K562 (cell line): Measurements from ENCODE around the gene IGFBP7. TPM values are rescaled to one million over a fixed set of nuclear protein-coding genes. Genes with fewer than 3 reads are reported as not detected.

Experiments
- ATAC-seq: fragments of 200-7000 bp; cut with Tn5 transposase; 3 replicates; pipeline ENCODE4 v1.9.1; 2020; ENCODE audit warnings: moderate library complexity
- BruUV-seq: library from RNA; stranded (reverse); fragments of 400-500 nt; replicated peaks from 2 replicates; lab custom pipeline; 2021; lab: Mats Ljungman, UMichigan
- CTCF ChIA-PET: fragments of 300-600 bp; formaldehyde crosslinking; extraction: SDS; loops from one replicate; lab custom pipeline; 2021; ENCODE audit warnings: low intra/inter-chr PET ratio; lab: Yijun Ruan, JAX
- POLR2A ChIA-PET: fragments of 300-600, 350-650 bp; sonication (Branson Sonifier 250); formaldehyde crosslinking; extraction: SDS; loops from one replicate; lab custom pipeline; 2021; ENCODE audit warnings: antibody characterized with exemption, inconsistent platforms; lab: Yijun Ruan, JAX
- DNase-seq, 4 experiments: peaks; one replicate each; pipeline versions ENCODE4 v3.0.0 to v3.0.0-alpha.2; 2011 to 2018; ENCODE audit warnings: low spot score in 3 of 4, mixed read lengths in 3 of 4; ENCODE audit errors: extremely low read depth in 1 of 4
- FAIRE-seq: peaks from 2 replicates; lab custom pipeline; 2011; peaks lifted over from hg19 to GRCh38; lab: Jason Lieb, UNC
- H2AFZ ChIP-seq: 2 replicates; pipeline ENCODE4 v1.6.0; 2011; ENCODE audit warnings: low read depth, low read length, control low read depth, inconsistent platforms
- H3K27ac ChIP-seq: fragments of 200-600 bp; 3 replicates; pipeline ENCODE4 v1.8.0; 2011; ENCODE audit warnings: low read depth, mild to moderate bottlenecking, control low read depth, inconsistent platforms, low read length, moderate library complexity, mixed read lengths; ENCODE audit errors: extremely low read depth
- H3K27me3 ChIP-seq, 2 experiments: fragments of 300-600 bp in 1 of 2; 2 replicates in 1 of 2; 3 replicates in 1 of 2; pipeline versions ENCODE4 v1.6.0 to v1.8.0; 2011; ENCODE audit warnings: inconsistent platforms in 2 of 2, low read length in 2 of 2, mild to moderate bottlenecking in 1 of 2, mixed read lengths in 1 of 2, moderate library complexity in 1 of 2; ENCODE audit not compliant: control insufficient read depth in 2 of 2, insufficient read depth in 2 of 2
- H3K36me3 ChIP-seq: fragments of 300-600 bp; 3 replicates; pipeline ENCODE4 v1.8.0; 2011; ENCODE audit warnings: mild to moderate bottlenecking, low read length, inconsistent platforms; ENCODE audit not compliant: control insufficient read depth, insufficient read depth
- H3K4me1 ChIP-seq, 2 experiments: fragments of 200-600 bp in 1 of 2; replicated peaks in 1 of 2; 2 replicates in 1 of 2; 3 replicates in 1 of 2; pipeline versions ENCODE4 v1.5.1 to v1.8.0; 2011; ENCODE audit warnings: inconsistent platforms in 2 of 2, low read length in 2 of 2, mild to moderate bottlenecking in 1 of 2, mixed read lengths in 1 of 2, moderate library complexity in 1 of 2; ENCODE audit not compliant: control insufficient read depth in 2 of 2, insufficient read depth in 2 of 2
- H3K4me2 ChIP-seq: 2 replicates; pipeline ENCODE4 v1.6.1; 2011; ENCODE audit warnings: low read length, control low read depth, inconsistent platforms, mixed read lengths; ENCODE audit not compliant: insufficient read depth
- H3K4me3 ChIP-seq: fragments of 200-600 bp; sonication (generic), shearing (Covaris generic); 2 replicates; pipeline ENCODE4 v1.5.1; 2016; ENCODE audit warnings: control low read depth, inconsistent platforms
- H3K79me2 ChIP-seq: fragments of 200-600 bp; 3 replicates; pipeline ENCODE4 v1.8.0; 2011; ENCODE audit warnings: low read length, inconsistent platforms; ENCODE audit not compliant: control insufficient read depth, insufficient read depth
- H3K9ac ChIP-seq, 2 experiments: 2 replicates each; pipeline versions ENCODE4 v1.6.0 to v1.6.1; 2011; ENCODE audit warnings: low read depth in 2 of 2, low read length in 2 of 2, control low read depth in 1 of 2, inconsistent platforms in 1 of 2, mild to moderate bottlenecking in 1 of 2, mixed read lengths in 1 of 2; ENCODE audit not compliant: insufficient read depth in 1 of 2
- H3K9me1 ChIP-seq: one replicate; pipeline ENCODE4 v1.6.0; 2011; ENCODE audit warnings: inconsistent platforms, mild to moderate bottlenecking, low read length, moderate library complexity; ENCODE audit not compliant: control insufficient read depth, insufficient read depth
- H3K9me3 ChIP-seq: replicated peaks from 2 replicates; pipeline ENCODE4 v1.5.1; 2011; ENCODE audit warnings: low read depth, low read length, inconsistent platforms; ENCODE audit not compliant: control insufficient read depth, insufficient read depth
- H4K20me1 ChIP-seq: replicated peaks from 2 replicates; pipeline ENCODE4 v1.6.1; 2011; ENCODE audit warnings: low read length, inconsistent platforms, mixed read lengths; ENCODE audit not compliant: control insufficient read depth, insufficient read depth
- BCLAF1 ChIP-seq, 2 experiments: fragments of 450-650 bp in 1 of 2; IDR thresholded peaks; 2 replicates each; pipeline ENCODE4 v1.6.1; 2011 to 2017; ENCODE audit warnings: low read depth in 2 of 2, antibody characterized with exemption in 1 of 2, borderline replicate concordance in 1 of 2, low read length in 1 of 2, mild to moderate bottlenecking in 1 of 2, mixed read lengths in 1 of 2; ENCODE audit not compliant: control insufficient read depth in 1 of 2
- ELK1 ChIP-seq: sonication (generic); formaldehyde crosslinking; IDR thresholded peaks from 2 replicates; pipeline ENCODE4 v1.8.1; 2022; ENCODE audit warnings: missing genetic modification reagents
- FOXJ2 ChIP-seq: fragments of 200-800 bp; sonication (Bioruptor generic); IDR thresholded peaks from 2 replicates; pipeline ENCODE4 v1.6.1; 2016; ENCODE audit warnings: missing genetic modification characterization, missing compliant biosample characterization
- GATAD2B ChIP-seq: fragments of 450-650 bp; IDR thresholded peaks from 2 replicates; pipeline ENCODE4 v1.6.1; 2017; ENCODE audit warnings: mild to moderate bottlenecking, borderline replicate concordance
- HNRNPUL1 ChIP-seq: fragments of 200-400 bp; formaldehyde crosslinking; IDR thresholded peaks from 2 replicates; pipeline ENCODE4 v1.6.1; 2017; ENCODE audit warnings: low read length
- L3MBTL2 ChIP-seq: fragments of 450-650 bp; IDR thresholded peaks from 2 replicates; pipeline ENCODE4 v1.6.1; 2016; ENCODE audit warnings: mild to moderate bottlenecking, moderate library complexity
- MEF2D ChIP-seq: conservative IDR thresholded peaks from 2 replicates; pipeline ENCODE4 v1.6.1; 2016; ENCODE audit warnings: low read depth, missing genetic modification characterization, missing compliant biosample characterization
- NFE2 ChIP-seq: IDR thresholded peaks from 2 replicates; pipeline ENCODE4 v1.6.1; 2014; ENCODE audit warnings: antibody characterized with exemption, low read depth
- POLR3A ChIP-seq: IDR thresholded peaks from 2 replicates; pipeline ENCODE4 v1.6.1; 2011; ENCODE audit warnings: borderline replicate concordance, mild to moderate bottlenecking, moderate library complexity; ENCODE audit not compliant: insufficient read length, insufficient read depth; ENCODE audit errors: extremely low read depth
- SAFB ChIP-seq: fragments of 200-400 bp; formaldehyde crosslinking; IDR thresholded peaks from 2 replicates; pipeline ENCODE4 v1.6.1; 2017; ENCODE audit warnings: low read depth, low read length, borderline replicate concordance
- SMC3 ChIP-seq: conservative IDR thresholded peaks from 2 replicates; pipeline ENCODE4 v1.6.1; 2011; ENCODE audit warnings: low read depth, low read length, improper control_type of control experiment; ENCODE audit not compliant: insufficient read depth
- SP2 ChIP-seq: IDR thresholded peaks from 2 replicates; pipeline ENCODE4 v1.6.1; 2011; ENCODE audit warnings: mild to moderate bottlenecking, low read depth, low read length, moderate library complexity; ENCODE audit not compliant: poor library complexity, severe bottlenecking; ENCODE audit errors: extremely low read depth
- TBL1XR1 ChIP-seq, 2 experiments: IDR thresholded peaks; 2 replicates each; pipeline ENCODE4 v1.6.1; 2012; ENCODE audit warnings: improper control_type of control experiment in 2 of 2, low read length in 2 of 2, mild to moderate bottlenecking in 1 of 2
- WHSC1 ChIP-seq: IDR thresholded peaks from one replicate; pipeline ENCODE4 v1.6.1; 2012; ENCODE audit warnings: low read length, control low read depth, inconsistent platforms
- WGBS: fragments of 100-300 bp; shearing (Covaris generic); methylation state at CpG from one replicate; pipeline ENCODE4 v1.1.6; 2016; ENCODE audit warnings: low coverage, mixed read lengths; ENCODE audit not compliant: insufficient coverage; ENCODE audit errors: missing lambda C conversion rate; 5-methylcytosine and 5-hydroxymethylcytosine counted together
- in situ Hi-C: fragments of 300-500 bp; cut with MboI; formaldehyde crosslinking; loops from 4 replicates; pipeline ENCODE4 v1.15.0; 2018; ENCODE audit warnings: inconsistent platforms, mixed read lengths
- intact Hi-C: fragments of 100-400 bp; cut with micrococcal nuclease; formaldehyde crosslinking; loops from 2 replicates; pipeline ENCODE4 v1.14.2; 2022
- polyA plus RNA-seq, 8 experiments: library from polyadenylated mRNA; depleted of rRNA in 4 of 8; stranded (reverse) in 5 of 8; unstranded in 3 of 8; fragments of >200 nt; fragmentation: Nextera tagmentation in 2 of 8; fragmentation: Illumina TruSeq in 1 of 8; extraction: Ambion mirVana in 2 of 8; extraction: Trizol in 1 of 8; gene quantifications; 2 replicates each; pipeline versions ENCODE4 v1.2.1 to v1.2.3, GENCODE V29; 2011 to 2014; ENCODE audit warnings: inconsistent platforms in 1 of 8, missing spikeins in 1 of 8
- total RNA-seq, 7 experiments: library from RNA; depleted of rRNA in 6 of 7; stranded (reverse); fragments of >200 nt in 6 of 7; fragmentation: Illumina TruSeq in 2 of 7; extraction: Trizol in 2 of 7; gene quantifications; 2 replicates each; pipeline versions ENCODE4 v1.2.1 to v1.2.3, GENCODE V29; 2011 to 2021; ENCODE audit warnings: low replicate concordance in 1 of 7

IGFBP7 gene
- total and polyA plus RNA-seq, 9 of the 15 experiments (the other 6 are each of a cell fraction or from before 2014, with no cell fraction given), result 0.27 to 0.49 (median 0.29) TPM; not detected in 6

- no TSS peak for BruUV-seq
- FAIRE-seq, result no peak
- TF ChIP-seq TBL1XR1 (IDR thresholded peaks at IDR 0.05; ENCODE audit: low read length in 2 of 2) (no peak), POLR3A (no peak), NFE2 (no peak), SAFB (no peak), GATAD2B (no peak), HNRNPUL1 (no peak), ELK1 (CRISPR knock-in tag) (no peak), WHSC1 (no peak), FOXJ2 (tag) (no peak), L3MBTL2 (no peak), SP2 (no peak), BCLAF1 (IDR thresholded peaks at IDR 0.05; ENCODE audit: borderline replicate concordance in 1 of 2, control insufficient read depth in 1 of 2, low read depth in 2 of 2, low read length in 1 of 2) (no peak), SMC3 (no peak), MEF2D (tag) (no peak)
These were observed 16.0 kb downstream of the IGFBP7 start for GRCh38 chr4:57093845-57094831.

More at GRCh38 chr4:57093845-57094831, 16.0 kb downstream of the IGFBP7 start:
- no peaks in the 10 kb centered on the region for H3K9me3 ChIP-seq
- no peaks in the 10 kb centered on the region for H3K36me3 ChIP-seq
- DNase-seq (no peak), ATAC-seq (no peak)
- no peak overlapping the region for H3K4me3 ChIP-seq
- no peaks in the 10 kb centered on the region for H3K9me1 ChIP-seq
- no peaks in the 10 kb centered on the region; a peak in 1 of 5 replicates for H3K27me3 ChIP-seq
- POLR2A ChIA-PET, result no interaction called here
- H3K27ac ChIP-seq, result no peak overlapping the region
- no peak overlapping the region for H3K9ac ChIP-seq
- no peak overlapping the region for H3K4me2 ChIP-seq
- 0% methylated on average over 6 of the region's 6 CpGs for WGBS
- no peaks in the 10 kb centered on the region for H3K4me1 ChIP-seq
- in situ Hi-C loops (no loop called here), intact Hi-C loops (no loop called here)
- no peaks in the 10 kb centered on the region for H4K20me1 ChIP-seq
- CTCF ChIA-PET, result no interaction called here
- H2AFZ ChIP-seq, result no peak overlapping the region
- no peaks in the 10 kb centered on the region for H3K79me2 ChIP-seq
